ENCODE data around the gene INTS3. TPM values are rescaled to one million over a fixed set of nuclear protein-coding genes. Genes with fewer than 3 reads are reported as not detected.
A peak's percentile ranks its signal among the peaks of the same experiment; 100 is the strongest.

Gene INTS3
- total and polyA plus RNA-seq, 4 donors: 40.5 to 107 (median 69.7) TPM

DNA sequence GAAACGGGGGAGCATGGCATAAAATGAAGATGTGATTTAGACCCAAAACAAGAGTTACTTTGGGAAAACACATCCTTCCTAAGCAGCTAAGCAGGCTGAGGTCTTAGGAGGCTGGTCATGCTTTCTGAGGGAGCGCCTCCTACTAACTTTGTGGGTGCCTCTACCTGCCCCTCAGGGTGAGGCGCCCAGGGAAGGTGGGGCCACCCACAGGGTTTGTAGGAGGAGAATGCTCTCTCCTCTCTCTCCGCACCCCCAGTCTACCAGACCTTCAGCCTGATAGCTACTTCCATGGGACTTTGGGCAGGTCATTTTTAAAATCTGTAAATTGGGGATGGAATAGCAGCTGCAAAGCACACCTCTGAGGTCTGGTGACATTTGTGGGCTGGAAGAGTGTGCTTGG lies 71.2 kb downstream of the INTS3 start:
- no peaks in the 10 kb centered on the region for H3K9me3 ChIP-seq (ENCODE audit: control insufficient read depth, insufficient read depth, low read length)
- H3K36me3 ChIP-seq (ENCODE audit: control insufficient read depth, insufficient read depth, low read length): peaks cover 49% of the 10 kb centered on the region
- no peak overlapping the region for H3K27ac ChIP-seq (ENCODE audit: low read depth, low read length)
- H3K27me3 ChIP-seq (ENCODE audit: control insufficient read depth, insufficient read depth, low read length): no peaks in the 10 kb centered on the region
- WGBS (ENCODE audit: insufficient coverage): 86% methylated on average over 1 of the region's 4 CpGs
- peaks cover 25% of the 10 kb centered on the region for H3K4me1 ChIP-seq (ENCODE audit: control insufficient read depth, insufficient read depth, low read length)
- H3K4me3 ChIP-seq (ENCODE audit: low read depth, low read length): no peak overlapping the region
- DNase-seq (ENCODE audit: low read depth in 4 of 6, low spot score in 6 of 6): no peak

DNA sequence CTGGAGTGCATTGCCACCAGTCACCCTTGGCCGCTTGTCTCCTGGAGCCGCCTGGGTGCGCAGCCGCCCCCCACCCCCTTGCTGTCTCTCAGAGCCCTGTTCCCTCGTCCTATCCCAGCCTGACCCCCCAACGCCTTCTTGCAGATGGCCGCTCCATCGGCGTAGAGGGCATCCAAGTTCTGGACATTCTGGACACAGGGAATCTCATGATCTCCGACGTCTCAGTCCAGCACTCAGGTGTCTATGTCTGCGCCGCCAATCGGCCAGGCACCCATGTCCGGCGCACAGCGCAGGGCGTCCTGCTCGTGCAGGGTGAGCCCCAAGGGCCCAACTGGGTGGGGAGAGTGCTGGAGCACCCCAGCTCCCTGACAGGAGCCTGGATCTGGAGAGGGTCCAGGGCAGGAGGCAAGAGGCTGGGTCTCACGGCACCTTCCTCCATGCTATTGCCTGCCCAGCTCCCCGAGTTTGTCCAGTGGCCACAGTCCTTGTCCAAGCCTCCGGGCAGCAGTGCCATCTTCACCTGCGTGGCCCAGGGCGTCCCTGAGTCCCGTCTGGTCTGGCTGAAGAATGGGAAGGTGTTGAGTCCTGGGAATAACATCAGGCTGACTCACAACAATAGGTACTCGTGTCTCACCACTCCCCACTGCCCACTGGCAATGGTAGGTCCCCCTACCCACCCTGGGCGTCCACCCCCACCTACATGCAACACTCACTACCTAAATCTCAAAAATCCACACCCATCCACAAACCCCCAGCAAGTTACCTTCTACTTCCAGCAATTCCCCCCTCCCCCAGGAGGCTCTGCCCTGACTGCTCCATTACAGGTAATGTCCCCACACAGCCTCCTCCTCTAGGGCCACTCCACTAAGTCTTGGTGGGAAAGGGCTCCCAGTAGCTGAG lies 72.0 kb downstream of the INTS3 start:
- no peaks in the 10 kb centered on the region for H3K27me3 ChIP-seq (ENCODE audit: control insufficient read depth, insufficient read depth, low read length)
- 93% methylated on average over 21 of the region's 27 CpGs for WGBS (ENCODE audit: insufficient coverage)
- H3K36me3 ChIP-seq (ENCODE audit: control insufficient read depth, insufficient read depth, low read length): peaks cover 47% of the 10 kb centered on the region
- no peak overlapping the region for H3K4me3 ChIP-seq (ENCODE audit: low read depth, low read length)
- H3K4me1 ChIP-seq (ENCODE audit: control insufficient read depth, insufficient read depth, low read length): peaks cover 17% of the 10 kb centered on the region
- H3K9me3 ChIP-seq (ENCODE audit: control insufficient read depth, insufficient read depth, low read length): no peaks in the 10 kb centered on the region
- no peak overlapping the region for H3K27ac ChIP-seq (ENCODE audit: low read depth, low read length)
- DNase-seq (ENCODE audit: low read depth in 4 of 6, low spot score in 6 of 6): no peak

DNA sequence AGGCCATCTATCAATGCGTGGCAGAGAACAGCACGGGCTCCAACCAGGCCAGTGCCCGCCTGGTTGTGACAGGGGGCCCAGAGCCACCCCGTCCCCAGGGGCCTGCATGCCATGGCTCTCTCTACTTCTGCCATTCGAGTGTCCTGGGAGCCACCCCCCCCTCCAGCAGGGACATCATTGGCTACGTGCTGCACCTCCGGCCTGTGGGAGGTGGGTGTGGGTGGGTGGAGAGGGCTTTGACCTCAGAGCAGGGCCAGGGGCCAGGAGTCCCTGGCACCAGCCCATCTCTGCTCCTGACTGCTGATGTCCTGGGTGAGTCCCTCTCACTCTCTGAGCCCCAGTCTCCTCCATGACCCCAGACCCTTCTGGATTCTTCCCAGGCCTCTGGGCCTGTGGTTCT lies 72.7 kb downstream of the INTS3 start:
- Histone ChIP-seq H3K27me3 (ENCODE audit: control insufficient read depth, insufficient read depth, low read length) (no peaks in the 10 kb centered on the region), H3K4me3 (ENCODE audit: low read depth, low read length) (no peak overlapping the region), H3K27ac (ENCODE audit: low read depth, low read length) (no peak overlapping the region), H3K9me3 (ENCODE audit: control insufficient read depth, insufficient read depth, low read length) (no peaks in the 10 kb centered on the region), H3K4me1 (ENCODE audit: control insufficient read depth, insufficient read depth, low read length) (peaks cover 10% of the 10 kb centered on the region), H3K36me3 (ENCODE audit: control insufficient read depth, insufficient read depth, low read length) (peaks cover 45% of the 10 kb centered on the region)
- 81% methylated on average over 4 of the region's 7 CpGs for WGBS (ENCODE audit: insufficient coverage)
- DNase-seq (ENCODE audit: low read depth in 4 of 6, low spot score in 6 of 6): no peak

- no peak for DNase-seq (ENCODE audit: low read depth in 4 of 6, low spot score in 6 of 6)
- 85% methylated on average over 5 of the region's 6 CpGs for WGBS (ENCODE audit: insufficient coverage)
These were observed 73.3 kb downstream of the INTS3 start for GRCh38 chr1:153801028-153801625.

GRCh38 chr1:153801786-153802697 lies 74.2 kb downstream of the INTS3 start:
- no peaks in the 10 kb centered on the region for H3K27me3 ChIP-seq (ENCODE audit: control insufficient read depth, insufficient read depth, low read length)
- H3K9me3 ChIP-seq (ENCODE audit: control insufficient read depth, insufficient read depth, low read length): no peaks in the 10 kb centered on the region
- no peaks in the 10 kb centered on the region for H3K4me1 ChIP-seq (ENCODE audit: control insufficient read depth, insufficient read depth, low read length)
- 84% methylated on average over 6 of the region's 7 CpGs for WGBS (ENCODE audit: insufficient coverage)
- peak in 1 of 6 donors; percentile 17 for DNase-seq (ENCODE audit: low read depth in 4 of 6, low spot score in 6 of 6)
- H3K27ac ChIP-seq (ENCODE audit: low read depth, low read length): no peak overlapping the region
- H3K4me3 ChIP-seq (ENCODE audit: low read depth, low read length): no peak overlapping the region
- peaks cover 45% of the 10 kb centered on the region for H3K36me3 ChIP-seq (ENCODE audit: control insufficient read depth, insufficient read depth, low read length)

More at GRCh38 chr1:153801028-153801625, 73.3 kb downstream of the INTS3 start:
- H3K4me1 ChIP-seq (ENCODE audit: control insufficient read depth, insufficient read depth, low read length): peaks cover 4% of the 10 kb centered on the region
- H3K9me3 ChIP-seq (ENCODE audit: control insufficient read depth, insufficient read depth, low read length): no peaks in the 10 kb centered on the region
- H3K36me3 ChIP-seq (ENCODE audit: control insufficient read depth, insufficient read depth, low read length): peaks cover 45% of the 10 kb centered on the region
- no peaks in the 10 kb centered on the region for H3K27me3 ChIP-seq (ENCODE audit: control insufficient read depth, insufficient read depth, low read length)
- H3K4me3 ChIP-seq (ENCODE audit: low read depth, low read length): no peak overlapping the region
- H3K27ac ChIP-seq (ENCODE audit: low read depth, low read length): no peak overlapping the region

GRCh38 chr1:153803470-153804056 lies 75.7 kb downstream of the INTS3 start:
- H3K27ac ChIP-seq (ENCODE audit: low read depth, low read length): no peak overlapping the region
- 79% methylated on average over 2 of the region's 3 CpGs for WGBS (ENCODE audit: insufficient coverage)
- no peak for DNase-seq (ENCODE audit: low read depth in 4 of 6, low spot score in 6 of 6)
- H3K4me1 ChIP-seq (ENCODE audit: control insufficient read depth, insufficient read depth, low read length): no peaks in the 10 kb centered on the region
- H3K9me3 ChIP-seq (ENCODE audit: control insufficient read depth, insufficient read depth, low read length): no peaks in the 10 kb centered on the region
- no peak overlapping the region for H3K4me3 ChIP-seq (ENCODE audit: low read depth, low read length)
- H3K36me3 ChIP-seq (ENCODE audit: control insufficient read depth, insufficient read depth, low read length): peaks cover 49% of the 10 kb centered on the region
- H3K27me3 ChIP-seq (ENCODE audit: control insufficient read depth, insufficient read depth, low read length): no peaks in the 10 kb centered on the region

- no peak overlapping the region for H3K27ac ChIP-seq (ENCODE audit: low read depth, low read length)
- no CpG with 5 or more reads among the region's 2 CpGs for WGBS (ENCODE audit: insufficient coverage)
- peaks cover 50% of the 10 kb centered on the region for H3K36me3 ChIP-seq (ENCODE audit: control insufficient read depth, insufficient read depth, low read length)
- no peaks in the 10 kb centered on the region for H3K9me3 ChIP-seq (ENCODE audit: control insufficient read depth, insufficient read depth, low read length)
- DNase-seq (ENCODE audit: low read depth in 4 of 6, low spot score in 6 of 6): no peak
- H3K27me3 ChIP-seq (ENCODE audit: control insufficient read depth, insufficient read depth, low read length): no peaks in the 10 kb centered on the region
- H3K4me1 ChIP-seq (ENCODE audit: control insufficient read depth, insufficient read depth, low read length): no peaks in the 10 kb centered on the region
- no peak overlapping the region for H3K4me3 ChIP-seq (ENCODE audit: low read depth, low read length)
These were observed 76.3 kb downstream of the INTS3 start for GRCh38 chr1:153804112-153804511.

- WGBS (ENCODE audit: insufficient coverage): 86% methylated on average over 1 of the region's 5 CpGs
- no peaks in the 10 kb centered on the region for H3K9me3 ChIP-seq (ENCODE audit: control insufficient read depth, insufficient read depth, low read length)
- no peak for DNase-seq (ENCODE audit: low read depth in 4 of 6, low spot score in 6 of 6)
- no peaks in the 10 kb centered on the region for H3K27me3 ChIP-seq (ENCODE audit: control insufficient read depth, insufficient read depth, low read length)
- H3K27ac ChIP-seq (ENCODE audit: low read depth, low read length): no peak overlapping the region
- H3K36me3 ChIP-seq (ENCODE audit: control insufficient read depth, insufficient read depth, low read length): peaks cover 48% of the 10 kb centered on the region
- no peaks in the 10 kb centered on the region for H3K4me1 ChIP-seq (ENCODE audit: control insufficient read depth, insufficient read depth, low read length)
- no peak overlapping the region for H3K4me3 ChIP-seq (ENCODE audit: low read depth, low read length)
These were observed 77.3 kb downstream of the INTS3 start for GRCh38 chr1:153805042-153805745.

Measured in spinal cord (tissue), 10 donors.